Hindlimb muscle (tissue), 1 donor: ENCODE results near the gene PRR14. TPM values are rescaled to one million over a fixed set of nuclear protein-coding genes. Genes with fewer than 3 reads are reported as not detected.

ENCODE experiments used
- DNase-seq: peaks from one replicate; pipeline ENCODE4 v3.0.0-alpha.2; 2013
- polyA plus RNA-seq: library from polyadenylated mRNA; unstranded; fragments of 120-200 nt; gene quantifications from one replicate; pipeline ENCODE4 v1.2.1, GENCODE V29; 2013; ENCODE audit not compliant: insufficient read length

Gene PRR14
- 19.8 TPM for polyA plus RNA-seq

GRCh38 chr16:30650369-30651123 is at the start of gene PRR14:
PRR14 (plus strand) TSS chr16:30650960; CDS start chr16:30651646, 686 bp downstream.
- DNase-seq, result peak; percentile 99

GRCh38 chr16:30601966-30602365 is 48.8 kb upstream of the PRR14 start:
- DNase-seq, result no peak

- DNase-seq, result peak; percentile 28
These were observed 48.0 kb upstream of the PRR14 start for GRCh38 chr16:30602616-30603277.

- DNase-seq, result no peak
These were observed 46.8 kb upstream of the PRR14 start for GRCh38 chr16:30603945-30604315.

GRCh38 chr16:30604316-30604947 is 46.3 kb upstream of the PRR14 start:
- DNase-seq, result no peak

- DNase-seq, result peak; percentile 21
These were observed 45.6 kb upstream of the PRR14 start for GRCh38 chr16:30605158-30605557.

GRCh38 chr16:30606004-30606403 is 44.8 kb upstream of the PRR14 start:
- no peak for DNase-seq

GRCh38 chr16:30609002-30609925 is 41.5 kb upstream of the PRR14 start:
- DNase-seq, result peak; percentile 42

GRCh38 chr16:30609926-30610839 is 40.6 kb upstream of the PRR14 start, which contains the start of gene ZNF689:
ZNF689 (minus strand) TSS chr16:30610389; CDS start chr16:30610041, 348 bp downstream.
- peak; percentile 98 for DNase-seq

GRCh38 chr16:30615358-30616091 is 35.2 kb upstream of the PRR14 start:
- no peak for DNase-seq

- DNase-seq, result no peak
These were observed 31.6 kb upstream of the PRR14 start for GRCh38 chr16:30619202-30619601.

GRCh38 chr16:30619638-30620037 is 31.1 kb upstream of the PRR14 start:
- no peak for DNase-seq

- no peak for DNase-seq
These were observed 30.6 kb upstream of the PRR14 start for GRCh38 chr16:30620169-30620568.

GRCh38 chr16:30621765-30622164 is 29.0 kb upstream of the PRR14 start:
- no peak for DNase-seq

GRCh38 chr16:30622455-30623032 is 28.2 kb upstream of the PRR14 start:
- DNase-seq, result no peak

- no peak for DNase-seq
These were observed 27.1 kb upstream of the PRR14 start for GRCh38 chr16:30623536-30624283.

GRCh38 chr16:30626236-30626635 is 24.5 kb upstream of the PRR14 start:
- no peak for DNase-seq

GRCh38 chr16:30628628-30629540 is 21.9 kb upstream of the PRR14 start:
- peak; percentile 73 for DNase-seq
